Muscle of leg (tissue), 16 donors: ENCODE results near the gene PGPEP1. TPM values are rescaled to one million over a fixed set of nuclear protein-coding genes. Genes with fewer than 3 reads are reported as not detected.

Source experiments
- DNase-seq: peaks from one replicate; pipeline ENCODE4 v3.0.0; 2013
- H3K27ac ChIP-seq: one replicate; pipeline ENCODE4 v1.5.1; 2013; ENCODE audit warnings: mild to moderate bottlenecking, low read length, control low read depth
- H3K27me3 ChIP-seq: one replicate; pipeline ENCODE4 v1.6.1; 2013; ENCODE audit warnings: low read length; ENCODE audit not compliant: control insufficient read depth, insufficient read depth
- H3K36me3 ChIP-seq: one replicate; pipeline ENCODE4 v1.6.1; 2013; ENCODE audit warnings: low read length; ENCODE audit not compliant: control insufficient read depth, insufficient read depth
- H3K4me1 ChIP-seq: one replicate; pipeline ENCODE4 v1.6.1; 2013; ENCODE audit warnings: low read length; ENCODE audit not compliant: control insufficient read depth, insufficient read depth
- H3K4me3 ChIP-seq: one replicate; pipeline ENCODE4 v1.5.1; 2013; ENCODE audit warnings: low read length, control low read depth
- H3K9me3 ChIP-seq: replicated peaks from 2 replicates; pipeline ENCODE4 v1.6.1; 2013; ENCODE audit warnings: low read depth, low read length; ENCODE audit not compliant: control insufficient read depth
- WGBS: methylation state at CpG from one replicate; pipeline ENCODE4 v1.1.5; 2013; ENCODE audit warnings: missing lambda C conversion rate; ENCODE audit not compliant: insufficient coverage; 5-methylcytosine and 5-hydroxymethylcytosine counted together
- long read RNA-seq, 11 donors: transcript quantifications; one replicate each; lab custom pipeline, GENCODE V29; 2026
- polyA plus RNA-seq, 8 donors: library from polyadenylated mRNA; unstranded; fragments of 120-200 nt; gene quantifications; one replicate each; pipeline versions ENCODE4 v1.2.1 to v1.2.3, GENCODE V29; 2013; ENCODE audit warnings: inconsistent platforms in 1 of 8, low replicate concordance in 1 of 8; ENCODE audit not compliant: insufficient read length in 8 of 8, insufficient read depth in 1 of 8
- total RNA-seq: library from RNA; stranded (reverse); fragments of 120-200 nt; gene quantifications from one replicate; pipeline ENCODE4 v1.2.4, GENCODE V29; 2013

PGPEP1 gene, protein sequence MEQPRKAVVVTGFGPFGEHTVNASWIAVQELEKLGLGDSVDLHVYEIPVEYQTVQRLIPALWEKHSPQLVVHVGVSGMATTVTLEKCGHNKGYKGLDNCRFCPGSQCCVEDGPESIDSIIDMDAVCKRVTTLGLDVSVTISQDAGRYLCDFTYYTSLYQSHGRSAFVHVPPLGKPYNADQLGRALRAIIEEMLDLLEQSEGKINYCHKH
- total RNA-seq, result 10.8 TPM
- polyA plus RNA-seq, result 10 to 100 TPM in 2 of 8 donors, 1 to 10 TPM in 6; 7.7 to 14.9 (median 9.3) TPM
- long read RNA-seq, donor 1, result 0 reads
- long read RNA-seq, donor 2, result 0 reads
- long read RNA-seq, donor 3, partial matches to known transcripts, result 0 of 5 reads
- long read RNA-seq, donor 3, other reads (novel, unspliced or antisense), result 5 of 5 reads
- long read RNA-seq, donor 4, result 0 reads
- long read RNA-seq, donor 5, result 0 reads
- long read RNA-seq, donor 6, full-length matches to known transcripts, result 3 of 3 reads
- long read RNA-seq, donor 6, partial matches to known transcripts, result 0 of 3 reads
- long read RNA-seq, donor 6, other reads (novel, unspliced or antisense), result 0 of 3 reads
- long read RNA-seq, donor 7, result 0 reads
- long read RNA-seq, donor 8, result 0 reads
- long read RNA-seq, donor 9, result 0 reads
- long read RNA-seq, donor 10, result 0 reads
- long read RNA-seq, donor 11, full-length matches to known transcripts, result 2 of 2 reads
- long read RNA-seq, donor 11, partial matches to known transcripts, result 0 of 2 reads
- long read RNA-seq, donor 11, other reads (novel, unspliced or antisense), result 0 of 2 reads

DNA sequence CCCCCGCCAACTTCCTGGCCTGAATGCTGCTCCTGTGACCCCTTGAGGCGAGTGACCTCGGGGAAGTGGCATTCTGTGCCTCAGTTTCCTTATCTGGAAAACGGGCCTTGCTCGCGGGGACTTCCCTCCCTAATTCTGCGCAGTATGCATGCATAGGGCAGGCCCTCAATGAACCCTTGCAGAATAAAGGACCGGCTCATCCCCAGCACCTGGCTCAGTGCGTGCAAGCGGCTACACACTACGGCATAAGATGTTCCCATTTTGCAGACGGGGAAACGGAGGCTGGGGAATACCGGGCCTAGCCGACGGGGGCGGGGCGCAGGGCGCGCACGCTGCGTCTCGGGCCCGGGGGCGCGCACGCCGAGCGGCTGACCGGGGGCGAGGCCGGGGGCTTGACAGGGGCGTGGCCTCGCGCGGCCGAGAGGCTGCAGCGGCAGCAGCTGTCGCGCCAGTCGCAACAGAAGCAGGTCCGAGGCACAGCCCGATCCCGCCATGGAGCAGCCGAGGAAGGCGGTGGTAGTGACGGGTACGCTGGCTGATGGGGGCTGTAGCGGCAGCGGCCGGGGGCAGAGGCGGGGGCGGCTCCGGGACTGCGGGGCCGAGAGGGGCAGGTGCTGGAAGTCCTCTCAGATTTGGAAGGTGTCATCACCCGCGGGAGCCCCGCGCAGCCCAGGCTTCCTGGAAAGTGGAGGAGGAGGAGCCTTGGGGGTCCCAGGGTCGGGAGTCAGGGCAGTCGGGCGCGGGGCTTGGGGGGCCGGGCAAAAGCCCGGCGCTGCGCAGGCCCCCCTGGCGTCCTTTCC, at the start of gene PGPEP1:
PGPEP1 (plus strand) TSS at position 409 of the 800 bp plus-strand sequence; CDS start at position 493, 84 bp downstream.
- peaks cover 9% of the 10 kb centered on the region for H3K36me3 ChIP-seq
- no peaks in the 10 kb centered on the region for H3K9me3 ChIP-seq
- peaks cover 17% of the 10 kb centered on the region for H3K4me1 ChIP-seq
- WGBS, result 6% methylated on average over 62 of the region's 69 CpGs
- peak within 1 kb of the TSS; percentile 81 for H3K4me3 ChIP-seq
- DNase-seq, result peak; percentile 85
- no peaks in the 10 kb centered on the region for H3K27me3 ChIP-seq
- peak within 1 kb of the TSS; percentile 42 for H3K27ac ChIP-seq

DNA sequence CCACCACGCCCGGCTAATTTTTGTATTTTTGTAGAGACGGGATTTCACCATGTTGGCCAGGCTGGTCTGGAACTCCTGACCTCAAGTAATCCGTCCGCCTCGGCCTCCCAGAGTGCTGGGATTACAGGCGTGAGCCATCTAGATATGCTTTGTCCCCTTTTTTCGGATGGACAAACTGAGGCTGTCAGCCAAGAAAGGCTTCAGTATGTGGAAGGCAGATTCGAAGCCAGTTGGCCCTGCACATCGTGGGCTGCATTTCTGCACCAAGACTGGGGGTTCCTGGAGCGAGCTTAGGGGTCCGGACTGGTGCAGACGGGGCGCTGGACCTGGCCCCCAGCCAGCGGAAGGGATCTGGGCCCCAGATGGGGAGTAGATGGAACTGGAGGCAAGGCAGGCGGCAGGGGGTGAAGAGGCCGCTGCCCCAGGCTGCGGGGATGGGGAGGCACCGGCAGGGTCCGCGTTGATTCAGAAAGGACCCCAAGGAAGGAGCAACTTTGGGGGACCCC, 49.3 kb upstream of the PGPEP1 start:
- no peaks in the 10 kb centered on the region for H3K9me3 ChIP-seq
- peaks cover 46% of the 10 kb centered on the region for H3K4me1 ChIP-seq
- H3K27ac ChIP-seq, result peak overlapping the region; percentile 95
- peak overlapping the region; percentile 68 for H3K4me3 ChIP-seq
- DNase-seq, result no peak
- 22% methylated on average over 13 of the region's 21 CpGs for WGBS
- H3K27me3 ChIP-seq, result no peaks in the 10 kb centered on the region
- H3K36me3 ChIP-seq, result no peaks in the 10 kb centered on the region

DNA sequence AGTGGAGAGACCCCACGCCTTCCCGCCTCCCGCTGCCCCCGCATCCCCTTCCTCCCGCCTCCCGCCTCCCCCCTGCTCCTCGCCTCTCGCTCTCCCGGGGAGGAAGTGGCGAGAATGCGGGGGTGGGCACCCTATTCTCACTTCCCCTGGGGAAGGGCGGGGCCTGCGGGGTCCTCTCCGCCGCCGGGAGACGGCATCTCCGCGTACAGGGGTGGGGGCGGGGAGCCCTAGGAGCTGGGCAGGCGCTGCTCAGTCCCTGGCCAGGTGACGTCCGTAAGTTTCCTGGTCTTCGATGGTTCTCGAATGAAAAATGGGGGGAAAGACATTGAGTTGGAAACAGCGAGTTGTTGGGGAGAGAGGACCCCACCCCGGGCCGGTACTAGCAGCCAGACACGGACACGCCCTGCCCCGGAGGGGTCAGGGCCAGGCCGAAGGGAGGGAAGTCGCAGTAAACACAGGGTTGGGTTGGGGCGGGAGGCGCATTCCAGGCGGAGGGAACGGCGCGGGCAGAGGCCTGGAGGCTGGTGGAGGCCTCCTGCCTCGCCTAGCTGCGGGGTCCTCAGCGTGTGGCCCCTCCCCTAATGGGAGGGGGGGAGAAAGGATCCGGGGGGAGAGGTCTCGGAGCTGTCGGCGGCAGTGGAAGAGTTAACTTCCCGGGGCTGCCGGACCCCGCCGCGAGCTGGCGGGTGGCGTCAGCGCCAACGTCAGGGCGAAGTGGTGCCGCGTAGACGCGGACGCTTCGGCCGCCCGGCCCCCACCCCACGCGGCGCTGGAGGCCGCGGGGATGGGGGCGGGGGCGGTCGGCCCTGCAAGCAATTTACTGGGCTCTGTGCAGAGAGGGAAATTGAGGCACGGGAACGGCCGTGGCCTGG, 48.6 kb upstream of the PGPEP1 start:
- DNase-seq, result peak; percentile 93
- WGBS, result under 1% methylated on average over 54 of the region's 75 CpGs
- no peaks in the 10 kb centered on the region for H3K36me3 ChIP-seq
- H3K4me3 ChIP-seq, result peak overlapping the region; percentile 68
- no peaks in the 10 kb centered on the region for H3K27me3 ChIP-seq
- H3K4me1 ChIP-seq, result peaks cover 42% of the 10 kb centered on the region
- peak overlapping the region; percentile 95 for H3K27ac ChIP-seq
- no peaks in the 10 kb centered on the region for H3K9me3 ChIP-seq

DNA sequence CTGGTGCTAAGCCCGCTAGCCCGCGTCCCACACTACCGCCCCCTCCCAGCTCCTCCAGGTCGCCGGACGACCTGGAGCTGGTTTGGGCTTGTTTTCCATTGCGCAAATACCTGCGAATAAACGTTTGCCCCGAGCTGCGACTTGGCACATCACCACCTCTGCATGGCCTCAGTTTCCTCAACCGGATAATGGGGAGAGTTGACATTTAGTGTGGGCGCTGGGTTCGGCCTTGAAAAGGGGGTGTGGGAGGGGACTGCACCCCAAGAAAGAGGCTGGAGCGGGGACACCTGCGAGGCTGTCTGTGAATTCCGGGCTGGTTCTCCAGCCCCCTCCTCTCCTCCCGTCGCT, 48.0 kb upstream of the PGPEP1 start:
- Histone ChIP-seq H3K36me3 (no peaks in the 10 kb centered on the region), H3K4me3 (peak overlapping the region; percentile 68), H3K27me3 (no peaks in the 10 kb centered on the region), H3K4me1 (peaks cover 42% of the 10 kb centered on the region), H3K9me3 (no peaks in the 10 kb centered on the region), H3K27ac (peak overlapping the region; percentile 95)
- DNase-seq, result no peak
- WGBS, result 0% methylated on average over 6 of the region's 20 CpGs

DNA sequence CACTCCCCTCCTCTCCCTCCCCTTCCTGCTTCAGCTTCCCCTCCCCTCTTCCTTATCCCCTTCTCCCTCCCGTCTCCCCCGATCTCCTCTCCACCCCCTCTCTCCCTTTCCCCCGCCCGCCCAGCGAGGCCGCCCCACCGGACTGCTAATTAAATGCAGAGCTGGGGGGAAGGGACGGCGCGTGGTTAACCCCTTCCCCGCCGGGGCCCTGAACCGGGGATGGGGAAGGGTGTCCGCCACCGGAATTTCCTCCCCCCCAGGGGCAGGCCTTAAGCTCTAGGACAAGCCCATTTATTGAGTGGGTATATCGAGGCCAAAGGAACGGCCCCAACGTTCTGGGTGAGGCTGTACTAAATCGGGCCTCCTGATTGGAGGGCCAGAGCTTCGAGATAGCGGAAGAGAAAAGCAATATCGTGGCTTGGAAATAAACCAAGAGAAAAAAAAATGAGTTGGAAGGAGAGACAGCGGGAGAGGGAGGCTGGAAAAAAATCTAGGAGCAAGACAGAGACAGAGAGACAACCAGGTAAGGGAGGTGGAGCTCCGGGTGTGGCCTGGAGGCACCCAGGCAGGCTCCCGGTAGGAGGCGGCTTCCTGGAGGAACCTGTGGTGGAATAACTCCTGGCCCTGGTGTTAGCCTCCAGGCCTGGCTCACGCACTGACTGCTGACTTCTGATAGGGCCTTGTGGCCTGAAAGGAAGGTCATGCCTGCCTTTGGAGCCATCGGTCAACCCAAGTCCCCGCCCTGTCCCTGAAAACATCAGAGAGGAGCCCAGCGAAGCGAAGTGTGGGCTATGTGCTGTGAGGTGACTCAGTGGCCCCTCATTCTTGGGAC, 47.4 kb upstream of the PGPEP1 start:
- peaks cover 36% of the 10 kb centered on the region for H3K4me1 ChIP-seq
- H3K4me3 ChIP-seq, result peak overlapping the region; percentile 68
- no peaks in the 10 kb centered on the region for H3K9me3 ChIP-seq
- no peaks in the 10 kb centered on the region for H3K27me3 ChIP-seq
- H3K36me3 ChIP-seq, result no peaks in the 10 kb centered on the region
- H3K27ac ChIP-seq, result peak overlapping the region; percentile 95
- peak; percentile 96 for DNase-seq
- WGBS, result 19% methylated on average over 16 of the region's 31 CpGs

DNA sequence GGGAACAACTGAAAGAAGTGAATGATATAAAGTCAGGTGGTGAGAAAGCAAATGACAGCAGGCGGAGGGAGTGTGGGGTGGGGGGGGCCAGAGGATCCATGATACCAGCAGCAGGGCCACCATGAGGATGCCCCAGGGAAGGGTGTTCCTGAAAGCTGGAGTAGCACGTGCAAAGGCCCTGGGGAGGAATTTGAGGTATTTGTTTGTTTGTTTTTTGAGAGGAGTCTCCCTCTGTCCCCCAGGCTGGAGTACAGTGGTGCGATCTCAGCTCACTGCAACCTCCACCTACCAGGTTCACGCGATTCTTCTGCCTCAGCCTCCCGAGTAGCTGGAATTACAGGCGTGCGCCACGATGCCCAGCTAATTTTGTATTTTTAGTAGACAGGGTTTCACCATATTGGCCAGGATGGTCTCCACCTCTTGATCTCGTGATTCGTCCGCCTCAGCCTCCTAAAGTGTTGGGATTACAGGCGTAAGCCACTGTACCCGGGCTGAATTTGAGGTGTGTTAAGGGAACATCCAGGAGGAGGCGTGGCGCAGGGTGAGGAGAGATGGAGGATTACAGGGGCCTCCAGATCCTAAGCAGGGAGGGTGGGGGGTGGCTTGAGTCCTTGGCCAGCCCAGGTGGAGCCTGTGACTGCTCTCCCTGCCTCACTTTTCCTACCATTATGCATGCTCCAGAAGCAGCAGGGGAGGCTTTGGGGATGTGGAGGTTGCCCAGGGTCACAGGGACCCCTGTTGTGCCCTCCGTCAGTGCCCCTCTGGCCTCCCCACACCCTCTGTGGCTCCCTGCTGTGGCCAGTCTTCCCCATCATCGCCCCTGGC, 46.5 kb upstream of the PGPEP1 start:
- 48% methylated on average over 9 of the region's 18 CpGs for WGBS
- no peak overlapping the region for H3K4me3 ChIP-seq
- no peaks in the 10 kb centered on the region for H3K9me3 ChIP-seq
- DNase-seq, result no peak
- H3K27me3 ChIP-seq, result no peaks in the 10 kb centered on the region
- no peaks in the 10 kb centered on the region for H3K36me3 ChIP-seq
- peaks cover 32% of the 10 kb centered on the region for H3K4me1 ChIP-seq
- H3K27ac ChIP-seq, result peak overlapping the region; percentile 95

DNA sequence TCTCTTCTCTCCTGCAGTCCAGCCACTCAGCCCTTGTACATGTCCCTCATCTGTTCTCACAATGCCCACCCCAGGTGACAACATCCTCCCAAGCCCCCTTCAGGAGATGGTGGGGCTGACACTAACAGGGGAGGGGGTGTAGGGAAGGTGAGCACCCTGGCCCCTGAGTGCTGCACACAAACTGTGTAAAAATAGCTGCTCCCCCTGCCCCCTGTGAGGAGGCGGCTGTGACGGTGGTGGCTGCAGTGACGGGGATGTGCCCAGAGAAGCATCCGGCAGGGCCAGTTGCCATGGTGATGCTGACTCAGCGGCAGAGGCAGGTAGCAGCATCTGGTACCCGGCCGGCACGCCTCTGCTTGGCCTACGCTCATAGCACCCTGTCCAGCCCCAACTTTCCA, 45.9 kb upstream of the PGPEP1 start:
- Histone ChIP-seq H3K4me1 (peaks cover 32% of the 10 kb centered on the region), H3K27ac (no peak overlapping the region), H3K36me3 (no peaks in the 10 kb centered on the region), H3K4me3 (no peak overlapping the region), H3K9me3 (no peaks in the 10 kb centered on the region), H3K27me3 (no peaks in the 10 kb centered on the region)
- no peak for DNase-seq
- 61% methylated on average over 4 of the region's 9 CpGs for WGBS

DNA sequence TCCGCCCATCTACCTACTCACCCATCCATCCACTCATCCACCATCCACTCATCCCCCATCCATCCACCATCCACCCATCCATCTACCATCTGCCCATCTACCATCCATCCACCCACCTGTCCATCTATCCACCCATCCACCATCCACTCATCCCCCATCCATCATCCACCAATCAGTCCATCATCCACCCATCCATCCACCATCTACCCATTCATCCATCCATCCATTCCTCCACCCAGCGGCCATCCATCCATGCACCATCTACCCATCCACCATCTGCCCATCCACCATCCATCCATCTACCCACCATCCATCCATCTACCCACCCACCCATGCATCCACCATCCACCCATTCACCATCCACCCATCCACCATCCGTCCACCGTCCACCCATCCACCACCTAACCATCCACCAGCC, 45.4 kb upstream of the PGPEP1 start:
- H3K9me3 ChIP-seq, result no peaks in the 10 kb centered on the region
- no peak for DNase-seq
- no peak overlapping the region for H3K27ac ChIP-seq
- no peaks in the 10 kb centered on the region for H3K27me3 ChIP-seq
- WGBS, result 98% methylated on average over 4 of the region's 4 CpGs
- no peaks in the 10 kb centered on the region for H3K36me3 ChIP-seq
- H3K4me3 ChIP-seq, result no peak overlapping the region
- H3K4me1 ChIP-seq, result peaks cover 30% of the 10 kb centered on the region
